Measurements from ENCODE around the gene RFTN1. TPM values are rescaled to one million over a fixed set of nuclear protein-coding genes. Genes with fewer than 3 reads are reported as not detected.
A peak's percentile ranks its signal among the peaks of the same experiment; 100 is the strongest.

RFTN1 gene
- total and polyA plus RNA-seq, 2 of the 8 experiments (the other 6 are each of a cell fraction or from before 2014, with no cell fraction given) = 4.6 to 6.7 TPM

DNA sequence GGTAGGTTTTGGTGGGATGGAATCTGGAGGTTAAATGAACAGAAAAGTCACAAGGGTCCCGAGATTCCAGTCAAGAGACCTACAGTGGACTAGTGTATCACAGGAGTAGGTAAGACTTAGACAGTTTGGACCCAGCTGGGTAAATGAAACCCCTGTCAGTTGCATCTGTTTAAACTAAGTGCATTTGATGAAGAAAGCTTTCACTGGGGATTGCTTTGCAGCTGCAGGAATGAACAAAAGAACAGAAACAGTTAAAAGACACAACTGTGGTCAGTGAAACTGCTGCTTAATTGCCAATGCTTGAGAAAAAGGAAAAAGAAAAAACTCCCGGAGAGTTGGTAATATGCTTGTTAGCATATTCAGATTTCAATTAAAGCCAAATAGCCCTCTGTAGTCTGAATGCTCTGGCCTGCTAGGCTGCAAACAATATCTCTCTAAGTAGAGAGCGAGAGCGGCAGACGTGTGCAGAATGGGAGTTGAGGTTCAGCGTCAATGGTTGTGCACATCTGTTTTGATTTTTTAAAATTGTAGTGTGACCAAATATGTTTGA lies 211.3 kb downstream of the RFTN1 start:
- FAIRE-seq (no peak), DNase-seq (ENCODE audit: low read depth in 1 of 2, low spot score in 2 of 2) (no peak)
- H3K4ac ChIP-seq (replicated peaks; ENCODE audit: insufficient read length, low read depth, low read length) = no peak overlapping the region
- H3K56ac ChIP-seq (replicated peaks; ENCODE audit: insufficient read length, low read depth, low read length) = no peak overlapping the region
- no peak overlapping the region for H2AFZ ChIP-seq (ENCODE audit: low read length)
- H2BK20ac ChIP-seq (ENCODE audit: low read length) = no peak overlapping the region
- H2BK12ac ChIP-seq (ENCODE audit: low read depth, low read length) = no peak overlapping the region
- H2AK5ac ChIP-seq (ENCODE audit: low read depth, low read length) = no peak overlapping the region
- H3K18ac ChIP-seq (ENCODE audit: extremely low read depth, low read length) = peak overlapping the region; percentile 65; the same call in 1 of the 2 replicates
- no peak overlapping the region for H2BK15ac ChIP-seq (ENCODE audit: low read length)
- peak overlapping the region; percentile 74 for H2BK120ac ChIP-seq (replicated peaks; ENCODE audit: low read depth, low read length)
- H3K14ac ChIP-seq (ENCODE audit: insufficient read length) = no peak overlapping the region
- peaks cover 7 to 29% (median 21%) of the 10 kb centered on the region in 4 experiments; a peak in 6 of 7 replicates for H3K4me1 ChIP-seq (replicated peaks in 1 of 4; ENCODE audit: control insufficient read depth in 3 of 4, insufficient read depth in 4 of 4, low read length in 3 of 4)
- no peak overlapping the region for H4K91ac ChIP-seq (replicated peaks; ENCODE audit: insufficient read length, low read length)
- H3K4me2 ChIP-seq (ENCODE audit: insufficient read depth in 1 of 2, low read depth in 2 of 2, low read length in 2 of 2) = peak overlapping the region; percentile 38 to 54; a peak in 2 of 4 replicates
- peaks cover 0 to 2% of the 10 kb centered on the region in 2 experiments; a peak in 1 of 4 replicates for H3K79me2 ChIP-seq (ENCODE audit: control insufficient read depth in 1 of 2, insufficient read depth in 2 of 2, low read length in 2 of 2)
- POLR2A ChIA-PET (ENCODE audit: partially characterized antibody) = interaction anchor here (0.9 kb wide), 1 partner anchor 24 kb away, joined by 3 read pairs; no protein-coding TSS in a partner anchor
- H2BK5ac ChIP-seq (ENCODE audit: low read depth, low read length) = peak overlapping the region; percentile 47; the same call in 1 of the 2 replicates
- no peak overlapping the region for H4K8ac ChIP-seq (ENCODE audit: extremely low read depth, insufficient read depth, low read length)
- H3K23ac ChIP-seq (ENCODE audit: insufficient read length) = no peak overlapping the region
- H3K27me3 ChIP-seq (replicated peaks in 1 of 4; ENCODE audit: control insufficient read depth in 3 of 4, extremely low read depth in 1 of 4, insufficient read depth in 3 of 4, low read length in 3 of 4) = no peaks in the 10 kb centered on the region
- WGBS, 2 experiments (ENCODE audit: extremely low coverage in 1 of 2, insufficient coverage in 1 of 2, insufficient read length in 1 of 2, insufficient replicate concordance in 2 of 2, low coverage in 1 of 2, low lambda C conversion rate in 2 of 2, missing lambda C conversion rate in 1 of 2) = 29% methylated on average over 6 of the region's 6 CpGs; no CpG with 5 or more reads in 1 of the 2 experiments
- H3K36me3 ChIP-seq (ENCODE audit: control insufficient read depth in 2 of 4, insufficient read depth in 4 of 4, low read length in 3 of 4) = peaks cover 0 to 25% (median 7%) of the 10 kb centered on the region in 4 experiments; a peak in 4 of 8 replicates
- H3K9me3 ChIP-seq (ENCODE audit: insufficient read depth in 2 of 2, low read depth in 1 of 2, low read length in 1 of 2) = no peaks in the 10 kb centered on the region
- H3K4me3 ChIP-seq (ENCODE audit: extremely low read depth in 1 of 4, insufficient read depth in 2 of 4, low read depth in 3 of 4, low read length in 4 of 4) = peak overlapping the region in 1 of 4 experiments; percentile 35; a peak in 1 of 8 replicates
- H4K5ac ChIP-seq (ENCODE audit: insufficient read length, low read depth, low read length) = peak overlapping the region; percentile 51
- H3K27ac ChIP-seq (ENCODE audit: low read depth, low read length) = peak overlapping the region; percentile 63
- peaks cover 4% of the 10 kb centered on the region; the same call in 1 of the 2 replicates for H3K79me1 ChIP-seq (ENCODE audit: low read depth, low read length)
- H3K9ac ChIP-seq (replicated peaks in 1 of 4; ENCODE audit: extremely low read depth in 1 of 4, low read depth in 3 of 4, low read length in 3 of 4) = no peak overlapping the region
- H4K20me1 ChIP-seq (replicated peaks in 1 of 2; ENCODE audit: control insufficient read depth in 1 of 2, insufficient read depth in 2 of 2, low read length in 2 of 2) = no peaks in the 10 kb centered on the region
- CTCF ChIA-PET (ENCODE audit: partially characterized antibody) = interaction anchor here (1.1 to 4.4 kb wide), 5 partner anchors 12 to 24 kb away, joined by 3 to 19 read pairs (median 4); no protein-coding TSS in a partner anchor
- H3K23me2 ChIP-seq (ENCODE audit: low read depth, low read length) = no peaks in the 10 kb centered on the region
- TF ChIP-seq RFX5 (IDR thresholded peaks at IDR 0.05; ENCODE audit: borderline replicate concordance, low read depth, low read length) = no peak
- TF ChIP-seq TAF7 (optimal IDR thresholded peaks at IDR 0.05; ENCODE audit: borderline replicate concordance, low read depth, low read length) = no peak
- no peak for TF ChIP-seq CTBP2 (IDR thresholded peaks at IDR 0.05; ENCODE audit: borderline replicate concordance, insufficient read depth, insufficient read length, low read length)
- TF ChIP-seq NANOG (IDR thresholded peaks at IDR 0.05; ENCODE audit: insufficient read depth, low read depth, low read length, poor library complexity, severe bottlenecking) = peak; percentile 81
- TF ChIP-seq JUND (IDR thresholded peaks at IDR 0.05; ENCODE audit: low read length) = no peak
- TF ChIP-seq SIN3A (conservative IDR thresholded peaks at IDR 0.05 in 1 of 2, IDR thresholded peaks at IDR 0.05 in 1 of 2; ENCODE audit: low read depth in 1 of 2, low read length in 2 of 2) = peak; percentile 35 to 66; a peak in 2 of 4 replicates
- TF ChIP-seq SIRT6 (IDR thresholded peaks at IDR 0.05; ENCODE audit: low read length) = no peak
- no peak for TF ChIP-seq MAFK (IDR thresholded peaks at IDR 0.05; ENCODE audit: low read depth, low read length)
- TF ChIP-seq CHD2 (IDR thresholded peaks at IDR 0.05; ENCODE audit: low read length) = no peak
- 0 out of 2 replicates have a peak, but pooled peaks have one; percentile 74 for TF ChIP-seq TCF12 (IDR thresholded peaks at IDR 0.05; ENCODE audit: low read depth, low read length)
- no peak for TF ChIP-seq HDAC2 (IDR thresholded peaks at IDR 0.05; ENCODE audit: borderline replicate concordance in 1 of 2, low read depth in 2 of 2, low read length in 2 of 2)
- TF ChIP-seq SP1 (IDR thresholded peaks at IDR 0.05; ENCODE audit: low read depth, low read length) = peak; percentile 58

Data from H1 (cell line).